Fibroblast of pulmonary artery (primary cell): ENCODE data around the gene NOL8.

Experiments
- DNase-seq: peaks from one replicate; pipeline ENCODE4 v3.0.0-alpha.2; 2010; ENCODE audit warnings: low read depth
- H3K4me3 ChIP-seq: replicated peaks from 2 replicates; pipeline ENCODE4 v1.5.1; 2011; ENCODE audit warnings: low read depth, mild to moderate bottlenecking, control low read depth, low read length, moderate library complexity
- CTCF ChIP-seq: IDR thresholded peaks from 2 replicates; pipeline ENCODE4 v1.5.1; 2011; ENCODE audit warnings: mild to moderate bottlenecking, control low read depth, low read length, inconsistent platforms; ENCODE audit errors: missing control alignments

The NOL8 gene

GRCh38 chr9:92292338-92293074 lies 32.6 kb downstream of the NOL8 start:
- TF ChIP-seq CTCF, result no peak
- peak overlapping the region; percentile 81 for H3K4me3 ChIP-seq
- no peak for DNase-seq

- no peak for DNase-seq
- TF ChIP-seq CTCF, result no peak
- H3K4me3 ChIP-seq, result peak overlapping the region; percentile 81
These were observed 33.6 kb downstream of the NOL8 start for GRCh38 chr9:92291577-92291976.

GRCh38 chr9:92290785-92291429 lies 34.2 kb downstream of the NOL8 start:
- TF ChIP-seq CTCF, result no peak
- no peak for DNase-seq
- H3K4me3 ChIP-seq, result no peak overlapping the region

- H3K4me3 ChIP-seq, result no peak overlapping the region
- no peak for DNase-seq
- no peak for TF ChIP-seq CTCF
These were observed 35.3 kb downstream of the NOL8 start for GRCh38 chr9:92289708-92290390.

- TF ChIP-seq CTCF, result no peak
- no peak for DNase-seq
- no peak overlapping the region for H3K4me3 ChIP-seq
These were observed 45.8 kb downstream of the NOL8 start for GRCh38 chr9:92279302-92279701.

GRCh38 chr9:92278110-92278509 lies 47.0 kb downstream of the NOL8 start:
- no peak for DNase-seq
- no peak for TF ChIP-seq CTCF
- H3K4me3 ChIP-seq, result no peak overlapping the region
